Neural progenitor cell (in vitro differentiated cells): ENCODE measurements around the gene DNAH5.

Experiments
- CTCF ChIP-seq: fragments of 200-600 bp; sonication (generic); IDR thresholded peaks from 2 replicates; pipeline ENCODE4 v1.5.1; 2017; ENCODE audit warnings: antibody characterized with exemption, mild to moderate bottlenecking
- EZH2 ChIP-seq: fragments of 200-600 bp; sonication (generic); IDR thresholded peaks from 2 replicates; pipeline ENCODE4 v1.6.1; 2017; ENCODE audit warnings: antibody characterized with exemption, mild to moderate bottlenecking, moderate library complexity

DNA sequence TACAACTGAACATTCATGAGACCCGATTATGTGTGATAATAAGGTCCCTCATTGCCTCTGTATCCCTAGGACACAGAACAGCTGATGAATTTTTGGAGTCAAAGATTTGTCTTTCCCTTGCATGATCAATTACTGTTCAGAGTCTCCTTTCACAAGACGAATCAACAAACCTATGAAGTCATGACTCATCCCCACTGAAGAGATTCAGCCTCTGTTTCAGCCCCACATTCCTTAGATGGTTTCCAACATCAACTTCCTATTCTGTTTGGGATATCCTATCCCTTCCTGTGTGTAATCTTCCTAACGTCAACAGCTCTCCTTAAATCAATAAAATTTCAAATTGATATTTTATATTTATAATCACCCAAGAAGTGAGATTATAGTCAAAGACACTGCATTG, 199.0 kb downstream of the DNAH5 start:
- no peak for TF ChIP-seq EZH2
- TF ChIP-seq CTCF, result no peak
